GM21528 (cell line): Measurements from ENCODE around the gene TMEM9B.
"Not testable (repeated sequence)": the region's sequence is repeated elsewhere in the genome, so short reads cannot be mapped to it uniquely, and the experiment has no call there.

Experiments
- ATAC-seq: cut with Tn5 transposase; IDR thresholded peaks from one replicate; pipeline ENCODE4 v1.9.1; 2021; ENCODE audit warnings: mild to moderate bottlenecking, moderate library complexity; ENCODE audit not compliant: unreplicated experiment, low FRiP score

The TMEM9B gene

GRCh38 chr11:8979365-8979764, 15.1 kb upstream of the TMEM9B start:
- not testable (repeated sequence) for ATAC-seq

- ATAC-seq, result no peak
Observed at GRCh38 chr11:8973121-8973520, 8.9 kb upstream of the TMEM9B start.

GRCh38 chr11:8971924-8972316, 7.7 kb upstream of the TMEM9B start:
- ATAC-seq, result no peak

GRCh38 chr11:8971196-8971923, 7.1 kb upstream of the TMEM9B start:
- ATAC-seq, result no peak

- no peak for ATAC-seq
Observed at GRCh38 chr11:8967184-8967583, 2.9 kb upstream of the TMEM9B start.

GRCh38 chr11:8963569-8964323, 496 bp downstream of the TMEM9B start:
- ATAC-seq, result peak; percentile 75

- no peak for ATAC-seq
Observed at GRCh38 chr11:8962841-8963240, 1.4 kb downstream of the TMEM9B start.

GRCh38 chr11:8961401-8961800, 2.8 kb downstream of the TMEM9B start:
- no peak for ATAC-seq

GRCh38 chr11:8959546-8960166, 4.6 kb downstream of the TMEM9B start:
- no peak for ATAC-seq

- ATAC-seq, result no peak
Observed at GRCh38 chr11:8956860-8957259, 7.4 kb downstream of the TMEM9B start.

- no peak for ATAC-seq
Observed at GRCh38 chr11:8948886-8949285, 15.4 kb downstream of the TMEM9B start.

- no peak for ATAC-seq
Observed at GRCh38 chr11:8947230-8947943, 16.9 kb downstream of the TMEM9B start.

GRCh38 chr11:8942518-8943066, 21.6 kb downstream of the TMEM9B start, which contains the start of gene ASCL3:
TSS of gene ASCL3 (minus strand) at chr11:8943016. CDS start at chr11:8938161, 4,855 bp downstream.
- no peak for ATAC-seq

- ATAC-seq, result no peak
Observed at GRCh38 chr11:8941341-8942103, 22.7 kb downstream of the TMEM9B start.

GRCh38 chr11:8937659-8938058, 26.6 kb downstream of the TMEM9B start:
- ATAC-seq, result no peak

GRCh38 chr11:8937159-8937558, 27.1 kb downstream of the TMEM9B start:
- no peak for ATAC-seq

- ATAC-seq, result not testable (repeated sequence)
Observed at GRCh38 chr11:8935789-8936188, 28.5 kb downstream of the TMEM9B start.

- ATAC-seq, result no peak
Observed at GRCh38 chr11:8934742-8935488, 29.3 kb downstream of the TMEM9B start.

GRCh38 chr11:8933931-8934330, 30.3 kb downstream of the TMEM9B start:
- no peak for ATAC-seq
